A549 (cell line): Measurements from ENCODE around the gene SURF1.

Source experiments
- CTCF ChIP-seq: fragments of >200 bp; sonication (Bioruptor Twin); formaldehyde crosslinking; IDR thresholded peaks from 3 replicates; pipeline ENCODE4 v1.5.1; 2016
- JUN ChIP-seq, 2 experiments: fragments of >200 bp; sonication (Bioruptor Twin); formaldehyde crosslinking; IDR thresholded peaks; 2 replicates in 1 of 2; 3 replicates in 1 of 2; pipeline ENCODE4 v1.6.1; 2016 to 2017
- POLR2A ChIP-seq: IDR thresholded peaks from 2 replicates; pipeline ENCODE4 v1.6.1; 2012; ENCODE audit warnings: mild to moderate bottlenecking, low read length
- RAD21 ChIP-seq, 2 experiments: fragments of >200 bp in 1 of 2; sonication (Bioruptor Twin) in 1 of 2; formaldehyde crosslinking in 1 of 2; IDR thresholded peaks in 1 of 2; conservative IDR thresholded peaks in 1 of 2; 2 replicates in 1 of 2; 3 replicates in 1 of 2; pipeline ENCODE4 v1.6.1; 2012 to 2018; ENCODE audit warnings: inconsistent platforms in 1 of 2

- TF ChIP-seq RAD21 (conservative IDR thresholded peaks at IDR 0.05 in 1 of 2, IDR thresholded peaks at IDR 0.05 in 1 of 2) (no peak), POLR2A (no peak), JUN (IDR thresholded peaks at IDR 0.05) (no peak), CTCF (no peak)
Observed at GRCh38 chr9:133386338-133386737, 30.1 kb upstream of the SURF1 start.
